GM21360 (cell line): ENCODE data around the gene SCAMP2.
A peak's percentile ranks its signal among the peaks of the same experiment; 100 is the strongest.

ENCODE experiments used
- ATAC-seq: cut with Tn5 transposase; IDR thresholded peaks from one replicate; pipeline ENCODE4 v1.9.1; 2021; ENCODE audit warnings: mild to moderate bottlenecking, moderate library complexity; ENCODE audit not compliant: unreplicated experiment

The SCAMP2 gene

GRCh38 chr15:74863239-74864056, 9.7 kb downstream of the SCAMP2 start:
- no peak for ATAC-seq

DNA sequence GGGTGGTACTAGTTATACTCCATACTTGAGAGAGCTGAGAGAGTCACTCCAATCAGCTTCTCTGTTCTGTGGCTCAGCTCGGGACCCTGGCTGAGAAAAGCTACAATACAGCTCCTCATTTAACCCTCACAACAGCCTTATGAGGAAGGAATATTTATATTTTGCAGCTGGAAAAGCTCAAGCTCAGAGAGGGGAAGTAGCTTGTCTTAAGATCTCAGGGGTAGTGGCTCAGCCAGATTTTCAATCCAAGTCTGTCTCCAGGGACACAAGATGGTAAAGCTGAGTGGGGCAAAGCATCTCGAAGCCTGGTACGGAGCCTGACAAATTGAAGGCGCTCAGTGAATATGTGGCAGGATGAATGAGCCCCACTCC, 14.8 kb downstream of the SCAMP2 start:
- ATAC-seq: no peak

DNA sequence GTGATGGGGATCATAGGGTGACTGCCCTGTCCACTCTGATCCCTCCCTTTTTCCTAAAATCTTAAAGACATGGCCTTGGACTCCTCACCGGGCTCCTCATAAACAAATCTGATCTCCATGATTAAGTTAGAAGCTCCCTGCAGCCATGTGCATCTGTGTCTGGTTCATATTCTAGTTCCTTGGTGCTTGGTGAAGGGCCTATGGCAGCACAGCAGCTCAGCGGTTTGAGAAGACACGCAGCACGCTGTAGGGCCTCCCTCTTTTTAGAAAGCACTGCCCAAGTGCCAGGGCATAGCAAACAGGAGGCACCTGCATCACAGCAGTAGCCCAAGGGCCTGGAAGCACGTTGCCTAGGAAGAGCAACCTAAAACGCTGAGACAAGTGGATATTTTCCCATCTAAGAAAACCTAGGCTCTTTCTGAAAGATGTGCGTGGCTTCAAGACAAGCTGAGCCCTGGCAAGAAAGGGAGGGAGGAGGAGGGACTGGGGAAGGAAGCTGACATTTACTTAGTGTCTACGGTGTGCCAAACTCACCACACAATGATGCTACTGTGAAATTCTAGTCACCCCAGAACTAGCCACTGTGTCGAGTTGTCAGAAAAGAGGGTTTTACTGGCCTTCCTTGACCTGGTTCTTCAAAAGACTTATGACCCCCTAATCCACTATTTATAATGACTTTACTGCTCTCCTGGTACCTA, 15.3 kb downstream of the SCAMP2 start:
- no peak for ATAC-seq

- no peak for ATAC-seq
Measured at GRCh38 chr15:74857082-74857655, 16.0 kb downstream of the SCAMP2 start.

GRCh38 chr15:74856537-74856936, 16.6 kb downstream of the SCAMP2 start:
- no peak for ATAC-seq

- no peak for ATAC-seq
Measured at GRCh38 chr15:74855857-74856256, 17.3 kb downstream of the SCAMP2 start.

DNA sequence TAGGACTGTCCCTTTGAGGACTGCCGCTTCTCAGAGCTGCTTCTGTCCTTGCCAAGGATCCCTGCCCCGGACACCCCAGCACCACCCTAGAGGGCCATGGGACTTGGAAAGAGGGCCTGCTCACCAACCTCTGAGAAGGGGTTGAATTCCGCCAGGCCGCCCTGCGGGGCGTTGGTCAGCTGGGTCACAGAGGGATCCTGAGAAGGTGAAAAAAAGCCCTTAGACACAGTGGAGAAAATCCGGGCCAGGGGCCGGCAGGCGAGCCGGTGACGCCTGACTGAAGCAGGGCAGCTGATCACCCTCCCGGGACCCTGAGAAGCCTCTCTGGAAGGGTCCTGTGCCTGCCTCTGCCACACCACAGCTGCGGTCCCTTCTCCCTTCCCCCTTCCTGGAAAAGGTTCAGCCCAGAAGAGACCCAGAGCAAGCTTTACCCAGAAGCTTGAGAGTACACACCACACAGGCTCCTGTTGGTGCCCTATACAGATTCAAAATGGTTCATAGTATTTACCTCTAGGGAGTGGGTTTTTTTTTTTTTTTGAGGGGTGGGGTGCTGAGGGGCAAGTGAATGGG, 18.6 kb downstream of the SCAMP2 start:
- ATAC-seq: no peak

DNA sequence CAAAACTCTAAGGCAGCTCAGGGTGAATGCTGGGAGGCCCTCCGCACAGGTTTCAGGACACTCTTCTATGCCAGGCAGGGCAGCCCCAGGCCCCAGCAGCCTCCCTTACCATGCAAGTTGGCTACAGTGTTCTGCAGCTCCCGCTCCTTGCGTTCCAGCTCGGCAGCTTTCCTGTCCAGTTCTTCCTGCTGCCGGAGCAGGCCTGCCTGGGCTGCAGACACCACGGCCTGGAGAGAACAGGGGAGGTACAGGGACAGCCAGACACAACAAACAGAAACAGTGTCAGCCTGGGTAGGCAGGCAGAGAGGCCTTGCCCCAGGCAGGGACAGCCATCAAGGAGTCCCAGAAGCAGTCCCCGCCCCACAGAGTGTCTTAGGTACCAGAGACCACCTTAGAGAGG, 21.2 kb downstream of the SCAMP2 start:
- ATAC-seq: no peak

DNA sequence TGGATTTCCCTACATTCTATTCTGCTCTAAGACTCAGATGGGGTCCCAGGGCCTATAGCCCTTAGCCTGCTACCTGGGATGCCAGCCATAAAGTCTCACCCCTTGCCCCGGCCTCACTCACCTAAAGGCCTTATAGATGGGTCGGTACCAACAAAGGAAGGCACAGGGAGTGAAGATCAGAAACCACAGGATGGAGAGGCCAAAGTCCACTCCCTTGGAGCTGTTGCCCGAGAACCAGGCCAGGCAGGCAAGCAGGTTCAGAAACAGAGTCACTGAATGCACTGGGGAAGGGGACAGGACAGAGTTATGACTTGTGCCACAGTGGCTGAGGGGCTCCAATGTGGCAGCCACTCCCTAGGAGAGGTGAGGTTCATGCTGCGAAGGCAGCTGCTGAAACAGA, 22.8 kb downstream of the SCAMP2 start:
- ATAC-seq: no peak

- ATAC-seq: no peak
Measured at GRCh38 chr15:74847432-74847831, 25.7 kb downstream of the SCAMP2 start.

- ATAC-seq: no peak
Measured at GRCh38 chr15:74845581-74845980, 27.6 kb downstream of the SCAMP2 start.

GRCh38 chr15:74845208-74845568, 28.0 kb downstream of the SCAMP2 start:
- ATAC-seq: no peak

- no peak for ATAC-seq
Measured at GRCh38 chr15:74844319-74845207, 28.6 kb downstream of the SCAMP2 start.

- no peak for ATAC-seq
Measured at GRCh38 chr15:74843891-74844299, 29.3 kb downstream of the SCAMP2 start.

DNA sequence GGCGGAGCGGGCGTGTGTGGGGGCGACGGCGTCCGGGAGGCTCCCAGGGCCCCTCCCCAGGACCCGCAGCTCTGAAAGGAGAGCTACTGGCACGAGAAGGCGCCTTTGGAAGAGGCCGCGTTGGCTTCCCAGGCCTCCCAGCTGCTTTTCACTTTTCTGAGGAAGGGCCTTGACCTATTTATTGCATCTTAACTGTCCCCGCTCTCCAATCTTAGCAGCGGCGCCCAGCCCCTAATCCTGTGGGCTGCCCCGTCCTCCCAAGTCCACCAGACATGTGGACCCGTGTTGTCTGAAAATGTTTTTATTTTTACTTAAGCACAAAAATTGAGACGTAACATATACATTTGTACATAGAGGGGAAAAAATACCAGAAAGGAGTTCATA, 29.7 kb downstream of the SCAMP2 start:
- ATAC-seq: no peak

DNA sequence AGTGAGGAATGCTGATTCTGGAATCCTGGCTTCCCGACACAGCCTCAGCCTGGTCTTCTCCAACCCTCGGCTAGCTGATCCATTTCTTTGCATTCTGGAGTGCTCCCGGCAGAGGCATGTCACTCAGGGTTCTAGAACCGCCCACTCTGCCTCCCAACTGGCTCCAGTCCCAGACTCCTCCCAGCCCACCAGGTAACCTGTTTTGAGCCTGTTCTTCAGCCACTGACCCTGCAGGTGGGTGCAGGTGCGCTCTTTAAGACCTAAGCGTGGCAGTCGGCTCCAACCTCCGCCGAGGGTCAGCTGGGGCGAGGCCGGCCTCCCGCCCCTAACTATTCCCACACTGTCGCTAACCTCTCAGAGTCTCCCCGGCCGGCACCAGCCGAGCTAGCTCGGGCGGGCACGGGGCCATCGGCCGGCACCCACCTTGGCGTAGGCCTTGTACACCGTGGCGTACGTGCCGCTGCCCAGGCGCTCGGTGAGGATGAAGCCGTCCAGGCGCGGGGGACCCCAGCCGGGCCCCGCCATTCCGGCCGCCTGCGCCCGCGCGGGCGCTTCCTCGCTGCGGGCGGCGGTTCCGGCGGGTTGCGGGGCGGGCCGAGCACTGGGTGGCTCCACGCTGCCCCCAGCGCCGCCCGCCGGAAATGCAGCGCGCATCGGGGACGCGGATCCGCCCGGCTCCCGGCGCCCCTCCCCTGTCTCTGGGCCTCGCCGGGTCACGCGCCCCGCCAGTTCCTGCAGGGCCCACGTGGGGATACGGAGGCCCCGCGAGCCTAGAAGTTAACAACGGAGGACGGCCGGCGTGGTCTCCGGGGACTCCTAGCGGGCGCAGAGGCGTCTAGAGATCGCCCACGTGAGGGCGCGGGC, 30.4 kb downstream of the SCAMP2 start, which contains the start of gene ULK3:
Gene ULK3 (minus strand): TSS at position 576 of the 864 bp plus-strand sequence. CDS start 51 bp downstream, at position 525.
- peak; percentile 87 for ATAC-seq

GRCh38 chr15:74841891-74842373, 31.2 kb downstream of the SCAMP2 start:
- no peak for ATAC-seq

- no peak for ATAC-seq
Measured at GRCh38 chr15:74840851-74841775, 32.1 kb downstream of the SCAMP2 start.
